HCT116 (cell line): ENCODE results near the gene STAM. TPM values are rescaled to one million over a fixed set of nuclear protein-coding genes. Genes with fewer than 3 reads are reported as not detected.

Experiments used
- ATAC-seq: fragments of 200-7000 bp; cut with Tn5 transposase; 2 replicates; pipeline ENCODE4 v1.9.1; 2020; ENCODE audit warnings: mild to moderate bottlenecking, moderate library complexity
- BruUV-seq: library from RNA; stranded (reverse); fragments of 400-500 nt; replicated peaks from 2 replicates; lab custom pipeline; 2021; lab: Mats Ljungman, UMichigan
- CTCF ChIA-PET: fragments of 300-600 bp; sonication (Branson Sonifier 250); formaldehyde crosslinking; loops from one replicate; lab custom pipeline; 2021; ENCODE audit warnings: antibody characterized with exemption; lab: Charles Lee
- POLR2A ChIA-PET: fragments of 300-600, 350-600 bp; sonication (Branson Sonifier 250); formaldehyde crosslinking; loops from one replicate; lab custom pipeline; 2021; ENCODE audit warnings: antibody characterized with exemption; lab: Charles Lee
- RAD21 ChIA-PET, 2 experiments: fragments of 300-600 bp; sonication (Branson Sonifier 250); formaldehyde crosslinking; loops; one replicate each; lab custom pipeline; 2023; ENCODE audit warnings: low total read pairs in 2 of 2; ENCODE audit not compliant: uncharacterized antibody in 2 of 2, unreplicated experiment in 2 of 2, low non-redundant PET in 1 of 2; lab: Charles Lee
- DNase-seq: peaks from one replicate; pipeline ENCODE4 v3.0.0-alpha.2; 2010; ENCODE audit warnings: low read depth, low spot score
- H2AFZ ChIP-seq: fragments of 200-600 bp; shearing (Covaris generic), sonication (generic); 2 replicates; pipeline ENCODE4 v1.6.1; 2017; ENCODE audit warnings: low read depth, mixed run types, mixed read lengths, antibody characterized with exemption, low read length; ENCODE audit not compliant: poor library complexity, severe bottlenecking
- H3K27ac ChIP-seq: 2 replicates; pipeline ENCODE4 v1.5.1; 2012; ENCODE audit warnings: low read depth, low read length
- H3K27me3 ChIP-seq: fragments of 200-600 bp; sonication (generic); 2 replicates; pipeline ENCODE4 v1.6.1; 2016; ENCODE audit warnings: mixed run types, low read length, mixed read lengths; ENCODE audit not compliant: insufficient read depth
- H3K36me3 ChIP-seq, 2 experiments: fragments of 200-500 bp in 1 of 2; fragments of 200-600 bp in 1 of 2; sonication (Bioruptor generic) in 1 of 2; sonication (generic) in 1 of 2; 2 replicates each; pipeline versions ENCODE4 v1.5.1 to v1.6.1; 2014 to 2016; ENCODE audit warnings: low read length in 2 of 2, inconsistent platforms in 1 of 2, mixed read lengths in 1 of 2, mixed run types in 1 of 2; ENCODE audit not compliant: insufficient read depth in 2 of 2, control insufficient read depth in 1 of 2
- H3K4me1 ChIP-seq, 2 experiments: fragments of 200-600 bp in 1 of 2; sonication (generic) in 1 of 2; 2 replicates each; pipeline versions ENCODE4 v1.5.1 to v1.6.1; 2012 to 2017; ENCODE audit warnings: low read length in 2 of 2, inconsistent platforms in 1 of 2, mild to moderate bottlenecking in 1 of 2, mixed read lengths in 1 of 2, mixed run types in 1 of 2, moderate library complexity in 1 of 2; ENCODE audit not compliant: insufficient read depth in 2 of 2, control insufficient read depth in 1 of 2
- H3K4me2 ChIP-seq: fragments of 200-600 bp; sonication (generic); 2 replicates; pipeline ENCODE4 v1.6.1; 2017; ENCODE audit warnings: mixed run types, low read length, mixed read lengths
- H3K4me3 ChIP-seq, 2 experiments: fragments of 200-600 bp in 1 of 2; sonication (generic) in 1 of 2; replicated peaks in 1 of 2; 2 replicates each; pipeline ENCODE4 v1.5.1; 2011 to 2016; ENCODE audit warnings: low read length in 2 of 2, control low read depth in 1 of 2, low read depth in 1 of 2, mild to moderate bottlenecking in 1 of 2, mixed read lengths in 1 of 2, mixed run types in 1 of 2
- H3K79me2 ChIP-seq: fragments of 200-600 bp; sonication (generic); 2 replicates; pipeline ENCODE4 v1.6.1; 2017; ENCODE audit warnings: mild to moderate bottlenecking, mixed run types, low read length, moderate library complexity, mixed read lengths; ENCODE audit not compliant: insufficient read depth
- H3K9ac ChIP-seq: fragments of 200-600 bp; sonication (generic); 2 replicates; pipeline ENCODE4 v1.6.1; 2016; ENCODE audit warnings: low read length, mixed read lengths
- H3K9me2 ChIP-seq: fragments of 200-600 bp; sonication (generic), shearing (Covaris generic); 2 replicates; pipeline ENCODE4 v1.6.1; 2017; ENCODE audit warnings: mixed run types, mild to moderate bottlenecking, moderate library complexity; ENCODE audit not compliant: insufficient read depth
- H3K9me3 ChIP-seq, 2 experiments: fragments of 200-500 bp in 1 of 2; fragments of 200-600 bp in 1 of 2; sonication (Bioruptor generic) in 1 of 2; sonication (generic) in 1 of 2; 2 replicates each; pipeline ENCODE4 v1.6.1; 2014 to 2017; ENCODE audit warnings: low read length in 2 of 2, mixed read lengths in 2 of 2, inconsistent platforms in 1 of 2, low read depth in 1 of 2, mild to moderate bottlenecking in 1 of 2, mixed run types in 1 of 2, moderate library complexity in 1 of 2; ENCODE audit not compliant: control insufficient read depth in 1 of 2, insufficient read depth in 1 of 2
- H4K20me1 ChIP-seq: fragments of 200-600 bp; sonication (generic), shearing (Covaris generic); 2 replicates; pipeline ENCODE4 v1.6.1; 2017; ENCODE audit warnings: mixed run types, mild to moderate bottlenecking, moderate library complexity; ENCODE audit not compliant: insufficient read depth
- ATF3 ChIP-seq: IDR thresholded peaks from 2 replicates; pipeline ENCODE4 v1.6.1; 2012
- EZH2 ChIP-seq: fragments of 200-600 bp; sonication (generic); IDR thresholded peaks from 2 replicates; pipeline ENCODE4 v1.6.1; 2017; ENCODE audit warnings: antibody characterized with exemption, mixed run types
- FOSL1 ChIP-seq: IDR thresholded peaks from 2 replicates; pipeline ENCODE4 v1.6.1; 2012; ENCODE audit warnings: low read depth
- JUND ChIP-seq: IDR thresholded peaks from 2 replicates; pipeline ENCODE4 v1.6.1; 2012
- POLR2A ChIP-seq: IDR thresholded peaks from 2 replicates; pipeline ENCODE4 v1.7.0; 2011; ENCODE audit warnings: borderline replicate concordance; ENCODE audit not compliant: insufficient read depth, insufficient read length; ENCODE audit errors: extremely low read depth
- POLR2AphosphoS5 ChIP-seq: IDR thresholded peaks from 2 replicates; pipeline ENCODE4 v1.6.1; 2011; ENCODE audit warnings: mild to moderate bottlenecking, low read depth, low read length, moderate library complexity
- REST ChIP-seq: IDR thresholded peaks from 2 replicates; pipeline ENCODE4 v1.6.1; 2012; ENCODE audit warnings: low read depth
- SIN3A ChIP-seq: IDR thresholded peaks from 2 replicates; pipeline ENCODE4 v1.6.1; 2012; ENCODE audit warnings: low read depth
- TCF7L2 ChIP-seq: IDR thresholded peaks from 2 replicates; pipeline ENCODE4 v1.7.0; 2011; ENCODE audit warnings: borderline replicate concordance, inconsistent platforms; ENCODE audit not compliant: insufficient read depth, insufficient read length; ENCODE audit errors: extremely low read depth
- YY1 ChIP-seq: IDR thresholded peaks from 2 replicates; pipeline ENCODE4 v1.6.1; 2011; ENCODE audit warnings: low read length, low read depth, moderate library complexity, mild to moderate bottlenecking; ENCODE audit not compliant: insufficient replicate concordance; ENCODE audit errors: extremely low read depth
- ZFX ChIP-seq: fragments of 450-650 bp; IDR thresholded peaks from 2 replicates; pipeline ENCODE4 v1.6.1; 2017
- intact Hi-C: fragments of 100-400 bp; cut with micrococcal nuclease; formaldehyde crosslinking; loops from 2 replicates; pipeline ENCODE4 v1.10.0; 2022
- total RNA-seq: library from RNA; stranded (reverse); gene quantifications from one replicate; pipeline ENCODE4 v1.2.1, GENCODE V29; 2021; ENCODE audit not compliant: unreplicated experiment

The STAM gene
- total RNA-seq, 1 experiment from 2014 or later, result 23.0 TPM

- Histone ChIP-seq H3K4me1 (peaks cover 39 to 52% of the 10 kb centered on the region in 2 experiments), H4K20me1 (no peaks in the 10 kb centered on the region), H3K4me2 (no peak overlapping the region), H3K36me3 (no peaks in the 10 kb centered on the region), H3K9me3 (no peaks in the 10 kb centered on the region), H2AFZ (no peak overlapping the region), H3K27ac (no peak overlapping the region), H3K4me3 (no peak overlapping the region), H3K9me2 (no peaks in the 10 kb centered on the region), H3K27me3 (no peaks in the 10 kb centered on the region), H3K9ac (no peak overlapping the region), H3K79me2 (peaks cover 85% of the 10 kb centered on the region)
- ChIA-PET CTCF (interaction anchor here (1.2 kb wide), 1 partner anchor 9 kb away, joined by 3 read pairs; no protein-coding TSS in a partner anchor), POLR2A (interaction anchor here (1.2 kb wide), 1 partner anchor 27 kb away, joined by 3 read pairs; the partner anchor contains the start of gene STAM), RAD21 (no interaction called here)
- intact Hi-C loops, result no loop called here
- BruUV-seq, result no TSS peak
- ATAC-seq, result no peak
- no peak for TF ChIP-seq EZH2
- TF ChIP-seq ZFX, result no peak
- TF ChIP-seq ATF3, result no peak
- no peak for TF ChIP-seq FOSL1
- no peak for TF ChIP-seq YY1
- no peak for TF ChIP-seq POLR2A
- TF ChIP-seq TCF7L2, result no peak
- no peak for TF ChIP-seq POLR2AphosphoS5
- TF ChIP-seq SIN3A, result no peak
- no peak for TF ChIP-seq REST
- TF ChIP-seq JUND, result no peak
- DNase-seq, result no peak
Observed at GRCh38 chr10:17671307-17671706, 27.4 kb downstream of the STAM start.
